ENCODE results near the gene NOC3L. TPM values are rescaled to one million over a fixed set of nuclear protein-coding genes. Genes with fewer than 3 reads are reported as not detected.

NOC3L gene
- polyA plus RNA-seq, 1 donor (not counting 4 experiments of a cell fraction or from before 2014, with no cell fraction given): 16.3 TPM

DNA sequence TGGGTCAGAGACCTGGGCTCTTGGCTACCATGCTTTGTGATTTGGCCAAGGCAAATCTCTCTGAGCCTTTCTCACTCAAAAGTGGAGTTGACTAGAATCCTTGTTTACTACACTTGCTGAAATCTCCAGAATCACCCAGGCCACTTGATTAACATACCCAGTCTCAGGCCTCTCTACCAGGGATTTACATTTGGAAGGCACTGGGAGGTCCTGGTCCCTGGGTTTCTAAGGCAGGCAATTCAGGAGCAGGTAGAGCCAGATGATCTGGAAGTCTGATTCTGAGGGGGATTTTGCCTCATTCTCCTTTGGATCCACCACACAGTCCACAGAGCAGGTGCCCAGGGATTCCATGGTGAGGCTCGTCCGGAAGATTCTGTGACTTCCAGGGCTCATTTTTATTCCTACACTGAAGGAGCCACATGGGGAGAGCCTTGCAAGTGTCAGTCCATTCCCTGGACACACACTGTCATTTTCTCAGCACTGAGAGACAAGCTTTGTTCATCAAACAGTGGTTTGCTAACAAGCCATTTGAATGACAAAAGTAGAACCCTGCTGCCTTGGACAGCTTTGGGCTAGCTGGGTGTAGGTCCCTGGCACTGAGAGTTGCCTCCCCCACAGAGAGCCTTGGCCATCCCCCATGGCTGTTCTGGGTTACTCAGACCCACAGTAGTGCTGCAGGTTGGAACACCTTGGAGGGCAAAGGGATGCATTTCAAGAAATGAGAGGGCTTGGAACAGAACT lies 74.2 kb downstream of the NOC3L start:
- TF ChIP-seq EZH2 (IDR thresholded peaks at IDR 0.05; ENCODE audit: low read length) (no peak), CTCF (optimal IDR thresholded peaks at IDR 0.05 in 1 of 3, IDR thresholded peaks at IDR 0.05 in 1 of 3, conservative IDR thresholded peaks at IDR 0.05 in 1 of 3; ENCODE audit: extremely low read depth in 1 of 3, insufficient read depth in 2 of 3, low read length in 3 of 3) (no peak)
- Histone ChIP-seq H3K36me3 (ENCODE audit: control insufficient read depth in 2 of 2, extremely low read depth in 1 of 2, insufficient read depth in 2 of 2, low read length in 2 of 2) (no peaks in the 10 kb centered on the region), H3K4me1 (ENCODE audit: control insufficient read depth, extremely low read depth, insufficient read depth, low read length) (no peaks in the 10 kb centered on the region), H4K20me1 (ENCODE audit: control insufficient read depth, extremely low read depth, insufficient read depth, low read length) (no peaks in the 10 kb centered on the region), H3K9me1 (ENCODE audit: control insufficient read depth, extremely low read depth, insufficient read depth, low read length) (no peaks in the 10 kb centered on the region), H3K9ac (ENCODE audit: control insufficient read depth, extremely low read depth, insufficient read depth, low read length) (no peak overlapping the region), H3K79me2 (ENCODE audit: control insufficient read depth, insufficient read depth, low read length) (no peaks in the 10 kb centered on the region), H3K9me3 (ENCODE audit: control insufficient read depth, low read depth, low read length) (no peaks in the 10 kb centered on the region), H3K4me3 (ENCODE audit: control insufficient read depth in 2 of 3, extremely low read depth in 1 of 3, insufficient read depth in 2 of 3, low read depth in 1 of 3, low read length in 3 of 3) (no peak overlapping the region), H2AFZ (ENCODE audit: control insufficient read depth, low read length) (no peak overlapping the region), H3K4me2 (ENCODE audit: control insufficient read depth, extremely low read depth, insufficient read depth, low read depth, low read length) (no peak overlapping the region), H3K27me3 (ENCODE audit: control insufficient read depth, extremely low read depth, insufficient read depth, low read length) (peaks cover 4% of the 10 kb centered on the region), H3K27ac (ENCODE audit: control insufficient read depth, insufficient read depth, low read length) (no peak overlapping the region)
- DNase-seq (ENCODE audit: low read depth, low spot score): no peak
- dilution Hi-C loops (cut with MboI; ENCODE audit: extremely low pct_ligation_motif_present, low sequenced_read_pairs): no loop called here
- no peak for FAIRE-seq

GRCh38 chr10:94287336-94287735 lies 75.4 kb downstream of the NOC3L start:
- Histone ChIP-seq H3K36me3 (ENCODE audit: control insufficient read depth in 2 of 2, extremely low read depth in 1 of 2, insufficient read depth in 2 of 2, low read length in 2 of 2) (no peaks in the 10 kb centered on the region), H3K9me3 (ENCODE audit: control insufficient read depth, low read depth, low read length) (no peaks in the 10 kb centered on the region), H3K4me2 (ENCODE audit: control insufficient read depth, extremely low read depth, insufficient read depth, low read depth, low read length) (no peak overlapping the region), H3K79me2 (ENCODE audit: control insufficient read depth, insufficient read depth, low read length) (no peaks in the 10 kb centered on the region), H3K4me3 (ENCODE audit: control insufficient read depth in 2 of 3, extremely low read depth in 1 of 3, insufficient read depth in 2 of 3, low read depth in 1 of 3, low read length in 3 of 3) (no peak overlapping the region), H3K27me3 (ENCODE audit: control insufficient read depth, extremely low read depth, insufficient read depth, low read length) (no peaks in the 10 kb centered on the region), H3K9me1 (ENCODE audit: control insufficient read depth, extremely low read depth, insufficient read depth, low read length) (no peaks in the 10 kb centered on the region), H3K9ac (ENCODE audit: control insufficient read depth, extremely low read depth, insufficient read depth, low read length) (no peak overlapping the region), H3K27ac (ENCODE audit: control insufficient read depth, insufficient read depth, low read length) (no peak overlapping the region), H2AFZ (ENCODE audit: control insufficient read depth, low read length) (no peak overlapping the region), H3K4me1 (ENCODE audit: control insufficient read depth, extremely low read depth, insufficient read depth, low read length) (no peaks in the 10 kb centered on the region), H4K20me1 (ENCODE audit: control insufficient read depth, extremely low read depth, insufficient read depth, low read length) (no peaks in the 10 kb centered on the region)
- no peak for DNase-seq (ENCODE audit: low read depth, low spot score)
- TF ChIP-seq EZH2 (IDR thresholded peaks at IDR 0.05; ENCODE audit: low read length) (no peak), CTCF (optimal IDR thresholded peaks at IDR 0.05 in 1 of 3, IDR thresholded peaks at IDR 0.05 in 1 of 3, conservative IDR thresholded peaks at IDR 0.05 in 1 of 3; ENCODE audit: extremely low read depth in 1 of 3, insufficient read depth in 2 of 3, low read length in 3 of 3) (no peak)
- dilution Hi-C loops (cut with MboI; ENCODE audit: extremely low pct_ligation_motif_present, low sequenced_read_pairs): no loop called here
- FAIRE-seq: no peak
